Neuronal stem cell (in vitro differentiated cells): ENCODE data around the gene FAM234A.

ENCODE experiments used
- DNase-seq: peaks from one replicate; pipeline ENCODE4 v3.0.0-alpha.2; 2013; ENCODE audit warnings: low spot score
- H2AFZ ChIP-seq: one replicate; pipeline ENCODE4 v1.6.1; 2013; ENCODE audit warnings: mild to moderate bottlenecking, low read length, inconsistent platforms
- H2AK5ac ChIP-seq: 2 replicates; pipeline ENCODE4 v1.6.1; 2013; ENCODE audit warnings: low read depth, mild to moderate bottlenecking, inconsistent platforms, low read length, moderate library complexity, mixed read lengths
- H2BK120ac ChIP-seq: 2 replicates; pipeline ENCODE4 v1.6.1; 2013; ENCODE audit warnings: low read depth, mild to moderate bottlenecking, inconsistent platforms, low read length, moderate library complexity, mixed read lengths
- H2BK12ac ChIP-seq: one replicate; pipeline ENCODE4 v1.6.1; 2013; ENCODE audit warnings: low read length, inconsistent platforms
- H2BK15ac ChIP-seq: 2 replicates; pipeline ENCODE4 v1.6.1; 2013; ENCODE audit warnings: mild to moderate bottlenecking, low read length, inconsistent platforms, mixed read lengths
- H2BK5ac ChIP-seq: one replicate; pipeline ENCODE4 v1.6.1; 2013; ENCODE audit warnings: inconsistent platforms, mild to moderate bottlenecking, low read length, moderate library complexity
- H3K14ac ChIP-seq: one replicate; pipeline ENCODE4 v1.6.1; 2013; ENCODE audit warnings: low read length, inconsistent platforms
- H3K18ac ChIP-seq: 2 replicates; pipeline ENCODE4 v1.6.1; 2013; ENCODE audit warnings: low read length, inconsistent platforms
- H3K23ac ChIP-seq: 2 replicates; pipeline ENCODE4 v1.6.1; 2013; ENCODE audit warnings: low read depth, mild to moderate bottlenecking, mixed read lengths, low read length, inconsistent platforms; ENCODE audit not compliant: poor library complexity
- H3K27ac ChIP-seq: replicated peaks from 3 replicates; pipeline ENCODE4 v1.5.1; 2013; ENCODE audit warnings: low read length, inconsistent platforms
- H3K27me3 ChIP-seq, 3 experiments: 2 replicates each; pipeline ENCODE4 v1.6.1; 2013; ENCODE audit warnings: low read length in 3 of 3, mild to moderate bottlenecking in 2 of 3, inconsistent platforms in 1 of 3, low read depth in 1 of 3, mixed read lengths in 1 of 3, moderate library complexity in 1 of 3; ENCODE audit not compliant: control insufficient read depth in 3 of 3, insufficient read depth in 3 of 3
- H3K36me3 ChIP-seq, 2 donors: replicated peaks in 1 of 2; 2 replicates each; pipeline ENCODE4 v1.6.1; 2013; ENCODE audit warnings: low read length in 2 of 2; ENCODE audit not compliant: control insufficient read depth in 2 of 2, insufficient read depth in 2 of 2
- H3K4ac ChIP-seq: 2 replicates; pipeline ENCODE4 v1.6.1; 2013; ENCODE audit warnings: inconsistent platforms, mild to moderate bottlenecking, low read length, moderate library complexity
- H3K4me1 ChIP-seq, 2 donors: 1 replicate in 1 of 2; 2 replicates in 1 of 2; pipeline ENCODE4 v1.6.1; 2013; ENCODE audit warnings: low read length in 2 of 2, low read depth in 1 of 2; ENCODE audit not compliant: control insufficient read depth in 2 of 2, insufficient read depth in 1 of 2
- H3K4me2 ChIP-seq: one replicate; pipeline ENCODE4 v1.6.1; 2013; ENCODE audit warnings: mild to moderate bottlenecking, low read length, inconsistent platforms; ENCODE audit not compliant: insufficient read depth, poor library complexity, severe bottlenecking
- H3K4me3 ChIP-seq, 2 donors: 2 replicates each; pipeline ENCODE4 v1.5.1; 2013; ENCODE audit warnings: low read length in 2 of 2, mild to moderate bottlenecking in 2 of 2, inconsistent platforms in 1 of 2, moderate library complexity in 1 of 2
- H3K79me1 ChIP-seq: one replicate; pipeline ENCODE4 v1.6.1; 2013; ENCODE audit warnings: low read depth, mild to moderate bottlenecking, inconsistent platforms, low read length, moderate library complexity
- H3K9ac ChIP-seq: one replicate; pipeline ENCODE4 v1.6.1; 2013; ENCODE audit warnings: mild to moderate bottlenecking, low read depth, low read length, inconsistent platforms; ENCODE audit not compliant: poor library complexity
- H3K9me3 ChIP-seq, 2 donors: replicated peaks in 1 of 2; 2 replicates each; pipeline versions ENCODE3 to v1.6.1; 2013; ENCODE audit warnings: low read length in 2 of 2, mild to moderate bottlenecking in 2 of 2, inconsistent platforms in 1 of 2, low read depth in 1 of 2, mixed read lengths in 1 of 2, moderate library complexity in 1 of 2; ENCODE audit not compliant: control insufficient read depth in 2 of 2, insufficient read depth in 1 of 2
- H4K8ac ChIP-seq: one replicate; pipeline ENCODE4 v1.6.1; 2013; ENCODE audit warnings: low read depth, mild to moderate bottlenecking, inconsistent platforms, low read length, moderate library complexity
- H4K91ac ChIP-seq: one replicate; pipeline ENCODE4 v1.6.1; 2013; ENCODE audit warnings: low read length, low read depth, mild to moderate bottlenecking, inconsistent platforms; ENCODE audit not compliant: poor library complexity
- WGBS, 2 donors: extraction: QIAGEN DNeasy Blood & Tissue Kit; methylation state at CpG; one replicate each; pipeline ENCODE4 v1.1.7; 2013; ENCODE audit warnings: missing lambda C conversion rate in 2 of 2, mixed read lengths in 1 of 2; ENCODE audit not compliant: insufficient read length in 2 of 2, insufficient replicate concordance in 1 of 2; ENCODE audit errors: extremely low coverage in 2 of 2; 5-methylcytosine and 5-hydroxymethylcytosine counted together

The FAM234A gene

DNA sequence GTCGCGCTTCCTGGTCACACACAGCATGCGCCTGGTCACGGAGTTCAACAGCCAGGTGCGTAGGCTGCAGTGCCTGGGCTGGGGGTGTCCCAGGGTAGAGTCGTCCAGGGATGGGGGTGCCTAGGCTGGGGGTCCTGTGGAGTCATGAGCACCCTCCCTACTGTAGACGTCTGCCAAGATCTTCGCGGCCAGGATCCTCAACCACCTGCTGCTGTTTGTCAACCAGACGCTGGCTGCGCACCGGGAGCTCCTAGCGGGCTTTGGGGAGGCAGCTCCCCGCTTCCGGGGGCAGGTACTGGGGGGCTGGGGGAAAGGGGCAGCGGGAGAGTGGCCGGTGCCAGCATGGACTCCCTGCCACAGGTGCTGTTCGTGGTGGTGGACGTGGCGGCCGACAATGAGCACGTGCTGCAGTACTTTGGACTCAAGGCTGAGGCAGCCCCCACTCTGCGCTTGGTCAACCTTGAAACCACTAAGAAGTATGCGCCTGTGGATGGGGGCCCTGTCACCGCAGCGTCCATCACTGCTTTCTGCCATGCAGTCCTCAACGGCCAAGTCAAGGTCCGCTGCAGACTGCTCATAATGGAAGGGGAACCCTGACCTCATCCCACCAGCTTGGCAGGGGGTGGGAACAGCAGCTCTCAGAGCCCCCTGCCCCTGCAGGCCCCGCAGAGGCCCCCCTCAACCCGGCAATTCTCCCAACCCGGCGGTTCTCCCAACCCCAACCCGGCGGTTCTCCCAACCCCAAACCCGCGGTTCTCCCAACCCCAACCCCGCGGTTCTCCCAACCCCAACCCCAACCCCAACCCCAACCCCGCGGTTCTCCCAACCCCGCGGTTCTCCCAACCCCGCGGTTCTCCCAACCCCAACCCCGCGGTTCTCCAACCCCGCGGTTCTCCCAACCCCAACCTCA lies 50.8 kb downstream of the FAM234A start:
- no peak overlapping the region for H2BK120ac ChIP-seq
- H2BK5ac ChIP-seq = no peak overlapping the region
- no peak overlapping the region for H2AK5ac ChIP-seq
- WGBS, 2 donors = no CpG with 5 or more reads among the region's 48 CpGs
- H3K9me3 ChIP-seq = peaks cover 5 to 10% of the 10 kb centered on the region in 2 donors
- H3K18ac ChIP-seq = no peak overlapping the region
- H4K8ac ChIP-seq = no peak overlapping the region
- no peak overlapping the region for H3K9ac ChIP-seq
- no peak overlapping the region for H3K4ac ChIP-seq
- peaks cover 0 to 25% (median 14%) of the 10 kb centered on the region in 3 experiments for H3K27me3 ChIP-seq
- peak overlapping the region in 1 of 2 donors; percentile 51 for H3K4me3 ChIP-seq
- H3K23ac ChIP-seq = peak overlapping the region; percentile 65
- H2AFZ ChIP-seq = no peak overlapping the region
- no peak overlapping the region for H3K27ac ChIP-seq
- H2BK12ac ChIP-seq = no peak overlapping the region
- H3K36me3 ChIP-seq = peaks cover 14 to 42% of the 10 kb centered on the region in 2 donors
- H3K4me1 ChIP-seq = no peaks in the 10 kb centered on the region
- no peak overlapping the region for H2BK15ac ChIP-seq
- H3K79me1 ChIP-seq = no peaks in the 10 kb centered on the region
- H3K4me2 ChIP-seq = no peak overlapping the region
- no peak for DNase-seq
- H3K14ac ChIP-seq = no peak overlapping the region
- no peak overlapping the region for H4K91ac ChIP-seq

GRCh38 chr16:286491-287297 lies 52.1 kb downstream of the FAM234A start:
- Histone ChIP-seq H3K27me3 (peaks cover 0 to 13% (median 3%) of the 10 kb centered on the region in 3 experiments), H3K4me2 (no peak overlapping the region), H3K4me3 (no peak overlapping the region), H2BK5ac (no peak overlapping the region), H3K27ac (no peak overlapping the region), H2BK120ac (no peak overlapping the region), H3K18ac (no peak overlapping the region), H3K4ac (no peak overlapping the region), H3K79me1 (peaks cover 4% of the 10 kb centered on the region), H2BK12ac (no peak overlapping the region), H4K8ac (no peak overlapping the region), H2AFZ (no peak overlapping the region), H3K36me3 (peaks cover 24 to 54% of the 10 kb centered on the region in 2 donors), H2BK15ac (no peak overlapping the region), H2AK5ac (peak overlapping the region; percentile 19), H3K9me3 (peaks cover 5 to 10% of the 10 kb centered on the region in 2 donors), H3K9ac (no peak overlapping the region), H3K23ac (no peak overlapping the region), H3K4me1 (no peaks in the 10 kb centered on the region), H3K14ac (peak overlapping the region; percentile 47), H4K91ac (no peak overlapping the region)
- no CpG with 5 or more reads among the region's 22 CpGs for WGBS, 2 donors
- no peak for DNase-seq

DNA sequence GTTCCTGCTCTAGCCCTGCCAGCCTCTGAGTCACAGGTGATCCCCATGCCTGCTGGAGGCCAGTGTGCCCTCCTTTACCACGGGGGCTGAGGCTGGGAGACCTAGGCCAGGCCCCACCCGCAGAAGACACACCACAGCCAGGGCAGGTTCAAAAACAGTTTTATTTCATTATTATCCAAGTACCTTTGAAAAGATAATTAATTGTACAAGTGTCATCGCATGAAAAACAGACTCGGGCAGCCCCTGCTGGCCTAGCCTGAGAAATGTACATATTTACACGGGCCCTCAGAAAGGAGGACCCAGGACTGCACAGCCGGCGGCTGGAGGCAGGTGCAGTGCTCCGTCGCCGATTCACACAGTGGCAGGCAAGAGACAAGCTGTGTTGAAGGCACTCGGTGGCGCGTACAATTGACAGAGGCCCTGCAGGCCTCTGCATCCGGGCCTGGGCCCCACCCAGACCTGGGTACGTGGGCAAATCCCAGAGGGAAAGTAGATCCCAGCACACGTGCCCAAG lies 52.7 kb downstream of the FAM234A start:
- H3K4me3 ChIP-seq = no peak overlapping the region
- no peak overlapping the region for H3K4me2 ChIP-seq
- no peak overlapping the region for H3K9ac ChIP-seq
- no peak overlapping the region for H2BK120ac ChIP-seq
- DNase-seq = no peak
- no peak overlapping the region for H4K8ac ChIP-seq
- H3K9me3 ChIP-seq = peaks cover 5 to 10% of the 10 kb centered on the region in 2 donors
- no peak overlapping the region for H2BK15ac ChIP-seq
- peak overlapping the region; percentile 65 for H3K23ac ChIP-seq
- H3K79me1 ChIP-seq = peaks cover 4% of the 10 kb centered on the region
- H3K14ac ChIP-seq = no peak overlapping the region
- no peak overlapping the region for H3K4ac ChIP-seq
- H2BK5ac ChIP-seq = no peak overlapping the region
- H3K4me1 ChIP-seq = no peaks in the 10 kb centered on the region
- H3K27ac ChIP-seq = no peak overlapping the region
- no peak overlapping the region for H2AK5ac ChIP-seq
- no peak overlapping the region for H2AFZ ChIP-seq
- peaks cover 24 to 60% of the 10 kb centered on the region in 2 donors for H3K36me3 ChIP-seq
- H3K18ac ChIP-seq = no peak overlapping the region
- no CpG with 5 or more reads among the region's 16 CpGs for WGBS, 2 donors
- H4K91ac ChIP-seq = no peak overlapping the region
- no peak overlapping the region for H2BK12ac ChIP-seq
- peaks cover 0 to 8% (median 0%) of the 10 kb centered on the region in 3 experiments for H3K27me3 ChIP-seq
